GM23338 (cell line): Measurements from ENCODE around the gene LY86.

Experiments used
- CTCF ChIP-seq, 2 experiments: fragments of 200-600 bp in 1 of 2; sonication (generic) in 1 of 2; conservative IDR thresholded peaks; 2 replicates each; pipeline versions ENCODE4 v1.5.1 to v1.6.1; 2016 to 2017; ENCODE audit warnings: antibody characterized with exemption in 2 of 2, low read depth in 2 of 2, mild to moderate bottlenecking in 2 of 2, moderate library complexity in 1 of 2
- EZH2 ChIP-seq: fragments of 200-600 bp; sonication (generic); IDR thresholded peaks from one replicate; pipeline ENCODE4 v1.8.0; 2017; ENCODE audit warnings: antibody characterized with exemption, mild to moderate bottlenecking, low read depth; ENCODE audit not compliant: unreplicated experiment
- EZH2phosphoT487 ChIP-seq: fragments of 200-600 bp; sonication (generic); IDR thresholded peaks from one replicate; pipeline ENCODE4 v1.8.1; 2018; ENCODE audit warnings: antibody characterized with exemption; ENCODE audit not compliant: unreplicated experiment
- POLR2AphosphoS5 ChIP-seq: IDR thresholded peaks from 2 replicates; pipeline ENCODE4 v1.6.1; 2016; ENCODE audit warnings: antibody characterized with exemption, low read depth

DNA sequence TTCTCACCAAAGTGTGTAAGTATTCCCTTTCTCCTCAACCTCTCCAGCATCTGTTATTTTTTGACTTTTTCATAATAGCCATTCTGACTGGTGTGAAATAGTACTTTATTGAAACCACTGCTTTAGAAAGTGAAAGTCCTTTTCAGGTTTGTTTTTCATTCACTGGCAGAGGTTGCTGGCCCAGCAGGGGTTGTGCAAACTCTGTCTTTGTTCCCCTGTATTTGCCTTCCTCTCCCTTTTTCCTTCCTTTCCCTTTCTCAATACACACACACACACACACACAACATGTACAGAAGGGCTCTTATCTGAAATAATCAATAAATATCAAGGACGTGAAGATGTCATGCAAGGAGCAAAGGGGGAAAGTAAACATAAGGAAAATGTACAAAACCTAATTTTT lies 99.8 kb downstream of the LY86 start:
- no peak for TF ChIP-seq EZH2
- TF ChIP-seq CTCF (conservative IDR thresholded peaks at IDR 0.05; ENCODE audit: low read depth in 2 of 2), result no peak
- TF ChIP-seq EZH2phosphoT487, result no peak
- no peak for TF ChIP-seq POLR2AphosphoS5
